Measurements from ENCODE around the gene MAN2A1. TPM values are rescaled to one million over a fixed set of nuclear protein-coding genes. Genes with fewer than 3 reads are reported as not detected.
A peak's percentile ranks its signal among the peaks of the same experiment; 100 is the strongest.

MAN2A1 gene
- total and polyA plus RNA-seq, 5 donors, result 2.9 to 10.1 (median 9.5) TPM

DNA sequence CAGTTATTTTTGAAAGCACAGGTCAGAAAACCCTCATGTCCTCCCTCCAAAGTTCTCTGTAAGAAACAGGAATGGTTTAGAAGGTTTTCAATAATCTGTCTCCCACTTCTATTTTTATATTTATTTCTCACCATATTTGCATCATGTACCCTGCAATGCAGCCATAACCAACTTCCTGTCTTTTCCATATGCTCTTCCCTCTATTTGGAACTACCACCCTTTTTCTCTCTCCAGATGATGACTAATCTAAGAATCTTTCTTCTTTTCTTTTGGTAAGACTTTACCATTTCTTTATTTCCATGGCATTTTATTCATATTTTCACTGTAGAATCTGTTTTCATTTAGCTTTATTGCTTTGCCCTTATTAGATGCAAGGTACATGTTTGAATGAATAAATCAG is 33.9 kb downstream of the MAN2A1 start:
- Histone ChIP-seq H3K27ac (ENCODE audit: low read length) (no peak overlapping the region), H3K4me1 (ENCODE audit: control insufficient read depth, insufficient read depth, low read length) (no peaks in the 10 kb centered on the region), H3K27me3 (ENCODE audit: control insufficient read depth, insufficient read depth) (no peaks in the 10 kb centered on the region), H3K9me3 (ENCODE audit: control insufficient read depth, low read length) (no peaks in the 10 kb centered on the region), H3K4me3 (ENCODE audit: low read length) (no peak overlapping the region)
- ATAC-seq, result no peak
- no peak for DNase-seq
- intact Hi-C loops (cut with DNase I), result loop anchor here in 1 of 4 donors (2.0 kb wide), 1 partner anchor 21 kb away; no protein-coding TSS in a partner anchor

DNA sequence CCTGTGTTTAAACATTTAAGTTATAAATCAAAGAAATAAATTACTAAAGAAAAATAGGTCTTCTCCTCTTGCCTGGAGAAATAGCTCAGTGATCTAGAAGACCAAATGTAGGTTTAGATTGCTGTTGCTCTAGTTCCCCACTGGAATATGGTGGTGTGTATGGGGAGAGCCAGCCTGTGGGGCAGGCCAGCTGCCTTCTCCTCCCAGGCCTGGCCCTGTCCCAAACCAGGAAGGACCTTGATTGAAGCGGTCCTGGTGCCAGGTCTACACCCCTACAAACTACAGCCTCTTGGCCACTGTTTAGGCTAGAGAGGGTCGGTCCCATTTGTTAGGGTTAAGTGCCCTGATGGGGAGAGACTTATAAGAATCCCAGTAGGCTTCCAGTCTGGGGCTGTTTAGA is 35.4 kb downstream of the MAN2A1 start:
- DNase-seq (no peak), ATAC-seq (peak in 1 of 2 donors; percentile 29)
- H3K4me1 ChIP-seq (ENCODE audit: control insufficient read depth, insufficient read depth, low read length), result no peaks in the 10 kb centered on the region
- no peaks in the 10 kb centered on the region for H3K27me3 ChIP-seq (ENCODE audit: control insufficient read depth, insufficient read depth)
- WGBS, result 94% methylated on average over 2 of the region's 2 CpGs
- no peak overlapping the region for H3K4me3 ChIP-seq (ENCODE audit: low read length)
- no peaks in the 10 kb centered on the region for H3K9me3 ChIP-seq (ENCODE audit: control insufficient read depth, low read length)
- H3K27ac ChIP-seq (ENCODE audit: low read length), result no peak overlapping the region
- intact Hi-C loops (cut with DNase I), result loop anchor here in 1 of 4 donors (2.0 kb wide), 1 partner anchor 22 kb away; no protein-coding TSS in a partner anchor

DNA sequence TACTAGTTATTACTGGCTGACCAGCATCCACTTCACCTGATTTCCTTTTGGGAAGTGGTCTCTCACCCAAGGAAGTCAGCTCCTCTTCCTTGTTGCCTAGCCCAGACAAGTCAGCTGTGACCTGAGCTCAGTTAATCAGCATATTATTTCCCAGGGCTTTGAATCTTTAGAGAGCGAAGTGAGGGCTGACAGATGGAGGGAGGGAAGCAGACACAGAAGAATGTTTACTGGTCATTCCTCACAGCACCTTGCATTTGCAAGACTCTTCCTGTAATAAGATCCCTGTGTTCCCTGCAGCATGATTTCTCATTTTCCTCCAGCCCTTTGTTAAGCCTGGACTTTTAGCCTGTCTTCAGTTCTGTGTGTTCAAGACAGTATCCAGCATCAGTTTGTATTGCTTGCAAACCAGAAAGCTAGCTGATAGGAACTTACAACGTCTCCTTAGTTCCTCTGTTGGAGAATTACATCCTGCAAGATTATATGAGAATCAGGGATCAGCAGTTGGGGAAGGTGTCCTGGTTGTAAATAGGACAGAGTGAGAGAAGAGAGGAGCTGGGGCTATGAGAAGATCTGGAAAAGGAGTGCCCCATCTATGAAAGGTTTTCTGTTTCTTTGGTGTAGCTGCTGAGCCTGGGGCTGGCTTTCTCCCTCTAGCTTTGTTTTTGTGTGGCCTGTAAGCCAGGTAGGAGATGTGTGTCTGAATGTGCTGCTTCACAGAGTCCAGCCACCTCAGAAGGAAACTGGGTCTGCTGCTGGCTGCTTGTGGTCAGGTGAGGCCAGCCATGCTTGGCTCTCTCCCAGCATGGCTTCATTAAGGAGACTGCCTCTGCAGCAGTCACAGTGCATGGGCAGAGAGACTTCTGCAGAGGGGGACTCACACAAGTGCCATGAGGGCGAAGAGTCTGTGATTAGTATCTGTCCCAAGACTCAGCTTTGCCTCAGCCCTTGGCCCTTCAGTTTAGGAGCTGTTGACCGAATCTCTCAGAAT is 50.3 kb downstream of the MAN2A1 start:
- intact Hi-C loops (cut with DNase I), result no loop called here
- Histone ChIP-seq H3K9me3 (ENCODE audit: control insufficient read depth, low read length) (no peaks in the 10 kb centered on the region), H3K4me1 (ENCODE audit: control insufficient read depth, insufficient read depth, low read length) (peaks cover 12% of the 10 kb centered on the region), H3K27me3 (ENCODE audit: control insufficient read depth, insufficient read depth) (no peaks in the 10 kb centered on the region), H3K27ac (ENCODE audit: low read length) (no peak overlapping the region), H3K4me3 (ENCODE audit: low read length) (no peak overlapping the region)
- DNase-seq (peak in 2 of 3 donors; percentile 10 to 46), ATAC-seq (no peak)
- 51% methylated on average over 4 of the region's 4 CpGs for WGBS

DNA sequence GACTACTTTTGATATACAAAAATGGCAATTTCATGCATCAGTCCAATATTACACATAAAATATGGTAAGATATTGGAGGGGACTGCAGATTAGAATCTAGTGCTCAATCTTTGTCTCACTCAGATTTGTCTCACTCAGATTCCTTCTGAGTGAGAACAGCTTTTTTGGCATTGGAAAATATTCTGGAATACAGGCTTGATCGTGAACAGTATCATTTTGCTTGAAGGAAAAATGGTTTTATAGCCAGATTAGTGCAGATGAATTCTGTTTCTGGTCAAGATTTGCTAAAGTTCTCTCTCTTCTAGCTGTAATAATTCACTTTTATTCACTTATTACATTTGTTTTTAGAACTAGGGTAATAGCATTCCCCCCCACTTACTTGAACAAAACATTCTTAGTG is 51.2 kb downstream of the MAN2A1 start:
- intact Hi-C loops (cut with DNase I), result no loop called here

DNA sequence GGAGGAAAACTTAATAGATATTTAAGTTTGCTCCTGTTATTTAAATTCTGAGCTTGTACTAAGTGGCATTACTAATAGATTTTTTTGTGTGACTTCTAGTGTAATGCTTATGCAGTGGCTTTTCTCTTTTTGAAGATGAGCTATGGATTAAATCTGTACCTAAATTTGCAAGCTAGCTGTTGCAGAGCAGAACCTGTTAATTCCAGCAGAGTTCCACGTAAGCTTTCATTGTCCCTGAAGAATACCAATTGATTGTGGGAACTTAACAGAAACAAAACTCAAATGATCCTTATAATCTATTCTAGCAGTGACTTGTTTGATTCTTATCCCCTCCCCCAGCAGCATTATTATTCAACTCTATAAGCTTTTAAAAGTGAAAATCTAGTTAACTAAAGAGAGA is 51.7 kb downstream of the MAN2A1 start:
- no peak overlapping the region for H3K4me3 ChIP-seq (ENCODE audit: low read length)
- 73% methylated on average over 1 of the region's 1 CpG for WGBS
- DNase-seq, result no peak
- ATAC-seq, result no peak
- H3K27me3 ChIP-seq (ENCODE audit: control insufficient read depth, insufficient read depth), result no peaks in the 10 kb centered on the region
- intact Hi-C loops (cut with DNase I), result no loop called here
- H3K27ac ChIP-seq (ENCODE audit: low read length), result no peak overlapping the region
- H3K9me3 ChIP-seq (ENCODE audit: control insufficient read depth, low read length), result no peaks in the 10 kb centered on the region
- H3K4me1 ChIP-seq (ENCODE audit: control insufficient read depth, insufficient read depth, low read length), result peaks cover 12% of the 10 kb centered on the region

More for the DNA sequence above, 51.2 kb downstream of the MAN2A1 start:
- DNase-seq (no peak), ATAC-seq (no peak)
- Histone ChIP-seq H3K27me3 (ENCODE audit: control insufficient read depth, insufficient read depth) (no peaks in the 10 kb centered on the region), H3K4me1 (ENCODE audit: control insufficient read depth, insufficient read depth, low read length) (peaks cover 12% of the 10 kb centered on the region), H3K4me3 (ENCODE audit: low read length) (no peak overlapping the region), H3K27ac (ENCODE audit: low read length) (no peak overlapping the region), H3K9me3 (ENCODE audit: control insufficient read depth, low read length) (no peaks in the 10 kb centered on the region)
- 71% methylated on average over 1 of the region's 1 CpG for WGBS

DNA sequence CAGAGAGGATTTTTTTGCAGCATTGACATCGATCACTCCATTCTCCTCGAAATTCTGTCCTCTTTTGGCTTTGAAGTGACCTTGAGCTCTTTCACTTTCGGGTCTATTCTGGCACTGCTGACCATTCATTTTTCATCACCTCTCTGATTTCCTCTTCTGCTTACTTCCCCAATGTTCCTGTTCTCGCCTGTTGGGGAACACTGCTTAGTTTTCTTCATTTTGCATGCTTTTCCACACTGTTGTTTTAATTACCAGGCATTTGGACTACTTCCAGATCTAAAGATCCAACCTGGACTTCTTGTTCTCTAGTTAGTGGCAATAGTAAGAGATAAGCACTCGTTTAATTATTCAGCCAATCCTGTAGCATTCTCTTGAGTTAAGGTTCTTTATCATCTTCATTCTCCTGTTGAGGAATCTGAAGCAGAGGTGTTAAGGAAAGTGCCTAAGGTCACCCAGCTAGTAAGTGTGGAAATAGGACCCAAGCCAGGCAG is 53.4 kb downstream of the MAN2A1 start:
- Histone ChIP-seq H3K4me3 (ENCODE audit: low read length) (no peak overlapping the region), H3K27me3 (ENCODE audit: control insufficient read depth, insufficient read depth) (no peaks in the 10 kb centered on the region), H3K9me3 (ENCODE audit: control insufficient read depth, low read length) (no peaks in the 10 kb centered on the region), H3K27ac (ENCODE audit: low read length) (no peak overlapping the region), H3K4me1 (ENCODE audit: control insufficient read depth, insufficient read depth, low read length) (peaks cover 12% of the 10 kb centered on the region)
- 60% methylated on average over 5 of the region's 5 CpGs for WGBS
- no peak for DNase-seq
- peak in 1 of 2 donors; percentile 43 for ATAC-seq
- intact Hi-C loops (cut with DNase I), result no loop called here

DNA sequence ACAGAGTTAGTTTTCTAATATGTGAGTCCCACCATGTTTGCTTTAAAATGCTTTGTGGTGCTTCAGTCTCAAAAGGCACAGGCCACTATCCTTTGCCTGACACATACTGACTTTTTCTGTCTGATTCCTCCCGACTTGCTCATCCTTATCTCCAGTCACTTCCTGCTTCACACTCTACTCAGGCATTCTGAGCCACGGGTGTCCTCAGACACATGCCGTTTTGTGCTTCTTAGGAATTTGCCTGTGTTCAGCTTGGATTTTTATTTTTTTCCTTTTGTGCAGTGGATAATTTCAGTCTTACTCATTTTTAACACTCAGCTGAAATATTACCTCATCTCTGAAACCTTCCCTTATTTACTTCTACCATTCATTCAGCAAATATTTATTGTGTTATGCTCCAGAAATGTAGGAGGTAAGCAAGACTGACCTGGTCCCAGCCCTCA is 54.1 kb downstream of the MAN2A1 start:
- ATAC-seq, result peak; percentile 22 to 44
- no peak for DNase-seq

DNA sequence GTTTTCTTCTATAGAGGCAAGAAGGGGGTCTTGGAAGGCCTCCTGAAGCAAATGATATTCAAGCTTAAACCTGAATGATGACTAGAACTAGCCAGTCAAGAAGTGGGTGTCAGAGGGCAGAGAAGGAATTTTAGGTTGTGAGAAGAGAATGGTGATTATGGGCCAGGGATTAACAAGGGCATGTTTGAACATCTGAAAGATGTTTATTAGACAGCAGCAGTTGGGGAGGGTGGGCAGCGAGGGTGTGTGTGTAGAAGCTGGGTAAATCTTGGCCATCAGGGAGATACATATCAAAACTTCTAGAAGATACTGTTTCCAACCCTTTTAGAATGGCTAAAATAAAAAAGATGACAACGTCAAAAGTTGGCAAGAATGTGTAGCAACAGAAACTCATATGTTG is 54.5 kb downstream of the MAN2A1 start:
- no peak overlapping the region for H3K4me3 ChIP-seq (ENCODE audit: low read length)
- H3K27me3 ChIP-seq (ENCODE audit: control insufficient read depth, insufficient read depth), result no peaks in the 10 kb centered on the region
- 93% methylated on average over 2 of the region's 2 CpGs for WGBS
- H3K4me1 ChIP-seq (ENCODE audit: control insufficient read depth, insufficient read depth, low read length), result peaks cover 12% of the 10 kb centered on the region
- H3K9me3 ChIP-seq (ENCODE audit: control insufficient read depth, low read length), result no peaks in the 10 kb centered on the region
- H3K27ac ChIP-seq (ENCODE audit: low read length), result no peak overlapping the region
- DNase-seq (no peak), ATAC-seq (no peak)
- intact Hi-C loops (cut with DNase I), result no loop called here

More for the DNA sequence above, 54.1 kb downstream of the MAN2A1 start:
- H3K4me3 ChIP-seq (ENCODE audit: low read length), result no peak overlapping the region
- no peak overlapping the region for H3K27ac ChIP-seq (ENCODE audit: low read length)
- H3K4me1 ChIP-seq (ENCODE audit: control insufficient read depth, insufficient read depth, low read length), result peaks cover 12% of the 10 kb centered on the region
- intact Hi-C loops (cut with DNase I), result no loop called here
- H3K9me3 ChIP-seq (ENCODE audit: control insufficient read depth, low read length), result no peaks in the 10 kb centered on the region
- no peaks in the 10 kb centered on the region for H3K27me3 ChIP-seq (ENCODE audit: control insufficient read depth, insufficient read depth)
- 21% methylated on average over 3 of the region's 3 CpGs for WGBS

DNA sequence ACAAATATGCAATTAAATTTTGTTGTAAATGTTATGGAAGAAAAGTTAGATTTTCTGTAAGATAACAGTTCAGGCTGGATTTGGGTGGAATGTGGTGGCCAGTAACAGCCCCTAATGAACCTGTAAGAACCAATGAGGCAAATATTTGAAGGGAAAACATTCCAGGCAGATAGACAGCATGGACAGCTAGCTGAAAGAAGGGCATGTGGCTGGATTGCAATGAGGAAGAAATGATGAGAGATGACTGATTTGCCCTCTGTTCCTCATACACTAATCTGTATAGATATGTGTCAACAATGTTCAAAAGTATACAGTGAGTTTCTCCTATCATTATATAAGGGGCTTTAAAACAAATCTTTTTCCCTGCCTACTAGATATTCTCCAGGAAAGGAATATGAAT is 58.8 kb downstream of the MAN2A1 start:
- ATAC-seq (no peak), DNase-seq (no peak)
- no peaks in the 10 kb centered on the region for H3K9me3 ChIP-seq (ENCODE audit: control insufficient read depth, low read length)
- H3K4me1 ChIP-seq (ENCODE audit: control insufficient read depth, insufficient read depth, low read length), result peaks cover 3% of the 10 kb centered on the region
- H3K27me3 ChIP-seq (ENCODE audit: control insufficient read depth, insufficient read depth), result no peaks in the 10 kb centered on the region
- no peak overlapping the region for H3K27ac ChIP-seq (ENCODE audit: low read length)
- intact Hi-C loops (cut with DNase I), result no loop called here
- H3K4me3 ChIP-seq (ENCODE audit: low read length), result no peak overlapping the region

DNA sequence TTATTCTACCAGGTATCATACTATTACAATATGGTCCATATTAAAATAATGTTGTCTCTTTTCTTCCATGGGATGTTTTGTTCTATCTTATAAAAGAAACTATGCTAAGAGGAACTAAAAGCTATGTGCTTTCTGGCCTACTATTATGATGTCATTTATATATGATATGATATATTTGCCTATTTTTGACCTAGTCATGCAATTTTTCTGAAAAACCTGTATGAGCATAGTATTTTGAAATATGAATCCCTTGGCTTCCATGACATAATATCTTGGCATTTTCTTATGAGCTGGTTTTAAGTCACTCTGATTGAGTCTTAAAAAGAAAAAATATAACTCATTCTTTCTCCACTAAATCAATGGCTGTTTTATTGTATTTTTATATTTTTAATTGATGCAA is 60.7 kb downstream of the MAN2A1 start:
- ATAC-seq (no peak), DNase-seq (no peak)
- Histone ChIP-seq H3K9me3 (ENCODE audit: control insufficient read depth, low read length) (no peaks in the 10 kb centered on the region), H3K4me3 (ENCODE audit: low read length) (no peak overlapping the region), H3K4me1 (ENCODE audit: control insufficient read depth, insufficient read depth, low read length) (no peaks in the 10 kb centered on the region), H3K27me3 (ENCODE audit: control insufficient read depth, insufficient read depth) (no peaks in the 10 kb centered on the region), H3K27ac (ENCODE audit: low read length) (no peak overlapping the region)
- intact Hi-C loops (cut with DNase I), result no loop called here

DNA sequence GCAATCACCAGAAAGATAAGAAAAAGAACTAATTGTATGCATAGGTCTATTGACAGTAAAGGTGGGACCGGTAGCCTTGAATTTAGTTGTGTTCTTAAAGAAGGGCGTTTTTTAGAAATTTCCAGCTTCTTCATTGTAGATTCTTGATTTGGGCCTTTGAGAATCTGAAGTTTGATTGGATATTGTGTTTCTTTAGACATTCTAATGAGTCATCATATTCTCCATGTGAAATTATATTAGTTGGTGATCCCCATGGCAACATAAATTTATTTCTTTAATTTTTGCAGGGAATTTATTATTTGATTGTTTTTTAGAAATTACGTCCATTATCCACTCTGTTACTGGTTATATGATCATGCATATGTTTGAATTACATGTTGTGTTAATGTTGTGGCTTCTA is 63.6 kb downstream of the MAN2A1 start:
- intact Hi-C loops (cut with DNase I), result no loop called here

More for the DNA sequence above, 63.6 kb downstream of the MAN2A1 start:
- Histone ChIP-seq H3K4me1 (ENCODE audit: control insufficient read depth, insufficient read depth, low read length) (no peaks in the 10 kb centered on the region), H3K27me3 (ENCODE audit: control insufficient read depth, insufficient read depth) (no peaks in the 10 kb centered on the region), H3K4me3 (ENCODE audit: low read length) (no peak overlapping the region), H3K9me3 (ENCODE audit: control insufficient read depth, low read length) (no peaks in the 10 kb centered on the region), H3K27ac (ENCODE audit: low read length) (no peak overlapping the region)
- no peak for DNase-seq
- ATAC-seq, result no peak
- WGBS, result over 99% methylated on average over 3 of the region's 3 CpGs
